K562 (cell line): ENCODE results near the gene ZNF839. TPM values are rescaled to one million over a fixed set of nuclear protein-coding genes. Genes with fewer than 3 reads are reported as not detected.

ENCODE experiments used
- ATAC-seq: fragments of 200-7000 bp; cut with Tn5 transposase; 3 replicates; pipeline ENCODE4 v1.9.1; 2020; ENCODE audit warnings: moderate library complexity
- BruUV-seq: library from RNA; stranded (reverse); fragments of 400-500 nt; replicated peaks from 2 replicates; lab custom pipeline; 2021; lab: Mats Ljungman, UMichigan
- CTCF ChIA-PET: fragments of 300-600 bp; formaldehyde crosslinking; extraction: SDS; loops from one replicate; lab custom pipeline; 2021; ENCODE audit warnings: low intra/inter-chr PET ratio; lab: Yijun Ruan, JAX
- POLR2A ChIA-PET: fragments of 300-600, 350-650 bp; sonication (Branson Sonifier 250); formaldehyde crosslinking; extraction: SDS; loops from one replicate; lab custom pipeline; 2021; ENCODE audit warnings: antibody characterized with exemption, inconsistent platforms; lab: Yijun Ruan, JAX
- DNase-seq, 4 experiments: peaks; one replicate each; pipeline versions ENCODE4 v3.0.0 to v3.0.0-alpha.2; 2011 to 2018; ENCODE audit warnings: low spot score in 3 of 4, mixed read lengths in 3 of 4; ENCODE audit errors: extremely low read depth in 1 of 4
- FAIRE-seq: peaks from 2 replicates; lab custom pipeline; 2011; peaks lifted over from hg19 to GRCh38; lab: Jason Lieb, UNC
- H2AFZ ChIP-seq: 2 replicates; pipeline ENCODE4 v1.6.0; 2011; ENCODE audit warnings: low read depth, low read length, control low read depth, inconsistent platforms
- H3K27ac ChIP-seq: fragments of 200-600 bp; 3 replicates; pipeline ENCODE4 v1.8.0; 2011; ENCODE audit warnings: low read depth, mild to moderate bottlenecking, control low read depth, inconsistent platforms, low read length, moderate library complexity, mixed read lengths; ENCODE audit errors: extremely low read depth
- H3K27me3 ChIP-seq, 2 experiments: fragments of 300-600 bp in 1 of 2; 2 replicates in 1 of 2; 3 replicates in 1 of 2; pipeline versions ENCODE4 v1.6.0 to v1.8.0; 2011; ENCODE audit warnings: inconsistent platforms in 2 of 2, low read length in 2 of 2, mild to moderate bottlenecking in 1 of 2, mixed read lengths in 1 of 2, moderate library complexity in 1 of 2; ENCODE audit not compliant: control insufficient read depth in 2 of 2, insufficient read depth in 2 of 2
- H3K36me3 ChIP-seq: fragments of 300-600 bp; 3 replicates; pipeline ENCODE4 v1.8.0; 2011; ENCODE audit warnings: mild to moderate bottlenecking, low read length, inconsistent platforms; ENCODE audit not compliant: control insufficient read depth, insufficient read depth
- H3K4me1 ChIP-seq, 2 experiments: fragments of 200-600 bp in 1 of 2; replicated peaks in 1 of 2; 2 replicates in 1 of 2; 3 replicates in 1 of 2; pipeline versions ENCODE4 v1.5.1 to v1.8.0; 2011; ENCODE audit warnings: inconsistent platforms in 2 of 2, low read length in 2 of 2, mild to moderate bottlenecking in 1 of 2, mixed read lengths in 1 of 2, moderate library complexity in 1 of 2; ENCODE audit not compliant: control insufficient read depth in 2 of 2, insufficient read depth in 2 of 2
- H3K4me2 ChIP-seq: 2 replicates; pipeline ENCODE4 v1.6.1; 2011; ENCODE audit warnings: low read length, control low read depth, inconsistent platforms, mixed read lengths; ENCODE audit not compliant: insufficient read depth
- H3K4me3 ChIP-seq: fragments of 200-600 bp; sonication (generic), shearing (Covaris generic); 2 replicates; pipeline ENCODE4 v1.5.1; 2016; ENCODE audit warnings: control low read depth, inconsistent platforms
- H3K79me2 ChIP-seq: fragments of 200-600 bp; 3 replicates; pipeline ENCODE4 v1.8.0; 2011; ENCODE audit warnings: low read length, inconsistent platforms; ENCODE audit not compliant: control insufficient read depth, insufficient read depth
- H3K9ac ChIP-seq, 2 experiments: 2 replicates each; pipeline versions ENCODE4 v1.6.0 to v1.6.1; 2011; ENCODE audit warnings: low read depth in 2 of 2, low read length in 2 of 2, control low read depth in 1 of 2, inconsistent platforms in 1 of 2, mild to moderate bottlenecking in 1 of 2, mixed read lengths in 1 of 2; ENCODE audit not compliant: insufficient read depth in 1 of 2
- H3K9me1 ChIP-seq: one replicate; pipeline ENCODE4 v1.6.0; 2011; ENCODE audit warnings: inconsistent platforms, mild to moderate bottlenecking, low read length, moderate library complexity; ENCODE audit not compliant: control insufficient read depth, insufficient read depth
- H3K9me3 ChIP-seq: replicated peaks from 2 replicates; pipeline ENCODE4 v1.5.1; 2011; ENCODE audit warnings: low read depth, low read length, inconsistent platforms; ENCODE audit not compliant: control insufficient read depth, insufficient read depth
- H4K20me1 ChIP-seq: replicated peaks from 2 replicates; pipeline ENCODE4 v1.6.1; 2011; ENCODE audit warnings: low read length, inconsistent platforms, mixed read lengths; ENCODE audit not compliant: control insufficient read depth, insufficient read depth
- CEBPZ ChIP-seq: fragments of 150-350 bp; IDR thresholded peaks from 2 replicates; pipeline ENCODE4 v1.6.1; 2014; ENCODE audit warnings: low read depth, mild to moderate bottlenecking, low read length, borderline replicate concordance
- FOXA3 ChIP-seq, 2 experiments: fragments of 450-650 bp in 1 of 2; sonication (generic) in 1 of 2; formaldehyde crosslinking; IDR thresholded peaks in 1 of 2; conservative IDR thresholded peaks in 1 of 2; 2 replicates each; pipeline versions ENCODE4 v1.4.0 to v1.8.0; 2020 to 2022; ENCODE audit warnings: mild to moderate bottlenecking in 2 of 2, missing genetic modification reagents in 1 of 2
- KLF6 ChIP-seq: fragments of 250-450 bp; sonication (Bioruptor Pico); IDR thresholded peaks from 2 replicates; pipeline ENCODE4 v1.4.0; 2020; ENCODE audit warnings: mild to moderate bottlenecking, moderate library complexity, borderline replicate concordance
- MCM3 ChIP-seq: fragments of 450-650 bp; IDR thresholded peaks from 2 replicates; pipeline ENCODE4 v1.6.1; 2016
- NR0B1 ChIP-seq: fragments of 450-650 bp; IDR thresholded peaks from one replicate; pipeline ENCODE4 v1.6.1; 2018; ENCODE audit warnings: mild to moderate bottlenecking, moderate library complexity; ENCODE audit not compliant: partially characterized antibody
- SAFB2 ChIP-seq: fragments of 200-400 bp; formaldehyde crosslinking; IDR thresholded peaks from 2 replicates; pipeline ENCODE4 v1.6.1; 2018; ENCODE audit warnings: borderline replicate concordance, low read length, low read depth, moderate library complexity; ENCODE audit not compliant: severe bottlenecking
- SMC3 ChIP-seq: conservative IDR thresholded peaks from 2 replicates; pipeline ENCODE4 v1.6.1; 2011; ENCODE audit warnings: low read depth, low read length, improper control_type of control experiment; ENCODE audit not compliant: insufficient read depth
- TAL1 ChIP-seq: fragments of 450-650 bp; IDR thresholded peaks from 2 replicates; pipeline ENCODE4 v1.6.1; 2016; ENCODE audit warnings: mild to moderate bottlenecking
- TSHZ1 ChIP-seq: fragments of 250-450 bp; sonication (Bioruptor Pico); IDR thresholded peaks from 2 replicates; pipeline ENCODE4 v1.4.0; 2020; ENCODE audit warnings: mild to moderate bottlenecking, moderate library complexity
- ZBTB34 ChIP-seq: fragments of 250-450 bp; sonication (Bioruptor Pico); IDR thresholded peaks from 2 replicates; pipeline ENCODE4 v1.8.0; 2021; ENCODE audit warnings: mild to moderate bottlenecking, moderate library complexity
- WGBS: fragments of 100-300 bp; shearing (Covaris generic); methylation state at CpG from one replicate; pipeline ENCODE4 v1.1.6; 2016; ENCODE audit warnings: low coverage, mixed read lengths; ENCODE audit not compliant: insufficient coverage; ENCODE audit errors: missing lambda C conversion rate; 5-methylcytosine and 5-hydroxymethylcytosine counted together
- in situ Hi-C: fragments of 300-500 bp; cut with MboI; formaldehyde crosslinking; loops from 4 replicates; pipeline ENCODE4 v1.15.0; 2018; ENCODE audit warnings: inconsistent platforms, mixed read lengths
- intact Hi-C: fragments of 100-400 bp; cut with micrococcal nuclease; formaldehyde crosslinking; loops from 2 replicates; pipeline ENCODE4 v1.14.2; 2022
- polyA plus RNA-seq, 8 experiments: library from polyadenylated mRNA; depleted of rRNA in 4 of 8; stranded (reverse) in 5 of 8; unstranded in 3 of 8; fragments of >200 nt; fragmentation: Nextera tagmentation in 2 of 8; fragmentation: Illumina TruSeq in 1 of 8; extraction: Ambion mirVana in 2 of 8; extraction: Trizol in 1 of 8; gene quantifications; 2 replicates each; pipeline versions ENCODE4 v1.2.1 to v1.2.3, GENCODE V29; 2011 to 2014; ENCODE audit warnings: inconsistent platforms in 1 of 8, missing spikeins in 1 of 8
- total RNA-seq, 7 experiments: library from RNA; depleted of rRNA in 6 of 7; stranded (reverse); fragments of >200 nt in 6 of 7; fragmentation: Illumina TruSeq in 2 of 7; extraction: Trizol in 2 of 7; gene quantifications; 2 replicates each; pipeline versions ENCODE4 v1.2.1 to v1.2.3, GENCODE V29; 2011 to 2021; ENCODE audit warnings: low replicate concordance in 1 of 7

ZNF839 gene
- total and polyA plus RNA-seq, 9 of the 15 experiments (the other 6 are each of a cell fraction or from before 2014, with no cell fraction given) = 0.42 to 8.4 (median 5.7) TPM

- in situ Hi-C loops = no loop called here
- POLR2A ChIA-PET = interaction anchor here (0.6 kb wide), 1 partner anchor 16 kb away, joined by 4 read pairs; no protein-coding TSS in a partner anchor
- no peak for TF ChIP-seq FOXA3 (CRISPR knock-in tag; conservative IDR thresholded peaks at IDR 0.05 in 1 of 2, IDR thresholded peaks at IDR 0.05 in 1 of 2)
- TF ChIP-seq NR0B1 = no peak
- no peak for TF ChIP-seq TAL1
- no peak for TF ChIP-seq CEBPZ
- TF ChIP-seq TSHZ1 (CRISPR knock-in tag) = no peak
- no peak for TF ChIP-seq SAFB2
- no peak for TF ChIP-seq MCM3
- TF ChIP-seq ZBTB34 (CRISPR knock-in tag) = no peak
- TF ChIP-seq KLF6 (CRISPR knock-in tag) = no peak
- no peak for TF ChIP-seq SMC3
These were observed 14.5 kb downstream of the ZNF839 start for GRCh38 chr14:102333795-102334705.

More at GRCh38 chr14:102333795-102334705, 14.5 kb downstream of the ZNF839 start:
- Histone ChIP-seq H3K9ac (no peak overlapping the region), H3K4me2 (no peak overlapping the region), H3K4me3 (no peak overlapping the region), H3K9me3 (no peaks in the 10 kb centered on the region), H3K9me1 (no peaks in the 10 kb centered on the region), H3K79me2 (no peaks in the 10 kb centered on the region), H4K20me1 (no peaks in the 10 kb centered on the region), H3K4me1 (no peaks in the 10 kb centered on the region), H2AFZ (no peak overlapping the region), H3K36me3 (peaks cover 14% of the 10 kb centered on the region; the same call in 1 of the 3 replicates), H3K27ac (no peak overlapping the region), H3K27me3 (no peaks in the 10 kb centered on the region)
- intact Hi-C loops = no loop called here
- BruUV-seq = no TSS peak
- no peak for ATAC-seq
- 86% methylated on average over 9 of the region's 13 CpGs for WGBS
- no peak for FAIRE-seq
- CTCF ChIA-PET = no interaction called here
- no peak for DNase-seq
